Measurements from ENCODE around the gene RSPO3.
"Not testable (repeated sequence)": the region's sequence is repeated elsewhere in the genome, so short reads cannot be mapped to it uniquely, and the experiment has no call there.

The RSPO3 gene

DNA sequence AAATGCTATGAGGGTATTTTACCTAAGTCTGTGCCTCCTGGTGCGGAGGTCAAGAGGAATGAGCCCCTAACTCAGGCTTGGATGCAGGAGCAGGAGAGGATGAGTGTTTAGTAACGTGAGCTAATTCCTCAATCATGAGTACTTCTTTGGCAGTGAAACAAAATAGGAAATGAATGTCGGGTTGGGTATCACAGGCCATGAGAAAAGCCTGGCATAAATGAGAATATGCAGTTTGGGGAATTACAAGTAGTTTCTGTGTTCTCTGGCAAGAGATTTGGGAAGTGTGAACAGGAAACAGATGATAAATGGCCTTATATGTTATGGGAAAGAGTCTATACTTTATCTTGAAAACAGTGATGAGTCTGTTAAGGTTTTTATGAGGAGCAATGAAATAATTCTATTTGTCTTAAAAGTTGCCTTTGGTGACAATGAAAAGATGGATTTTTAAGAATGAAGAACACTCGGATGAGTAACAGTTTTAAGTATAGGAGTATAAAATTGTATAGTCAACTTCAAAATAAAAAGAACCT, 89.2 kb downstream of the RSPO3 start:
- peaks cover 28% of the 10 kb centered on the region for H3K4me1 ChIP-seq (ENCODE audit: control insufficient read depth, insufficient read depth, low read length)
- H3K4me3 ChIP-seq (ENCODE audit: low read length) = no peak overlapping the region
- no peaks in the 10 kb centered on the region for H3K36me3 ChIP-seq (ENCODE audit: insufficient read depth, low read length)
- peak overlapping the region; percentile 74 for H3K9ac ChIP-seq (ENCODE audit: low read depth, low read length)
- no peaks in the 10 kb centered on the region for H3K27me3 ChIP-seq (ENCODE audit: control insufficient read depth, insufficient read depth, low read length)
- peak overlapping the region; percentile 20 for H3K4me2 ChIP-seq (ENCODE audit: low read length)
- H3K9me3 ChIP-seq (replicated peaks; ENCODE audit: low read length) = no peaks in the 10 kb centered on the region

DNA sequence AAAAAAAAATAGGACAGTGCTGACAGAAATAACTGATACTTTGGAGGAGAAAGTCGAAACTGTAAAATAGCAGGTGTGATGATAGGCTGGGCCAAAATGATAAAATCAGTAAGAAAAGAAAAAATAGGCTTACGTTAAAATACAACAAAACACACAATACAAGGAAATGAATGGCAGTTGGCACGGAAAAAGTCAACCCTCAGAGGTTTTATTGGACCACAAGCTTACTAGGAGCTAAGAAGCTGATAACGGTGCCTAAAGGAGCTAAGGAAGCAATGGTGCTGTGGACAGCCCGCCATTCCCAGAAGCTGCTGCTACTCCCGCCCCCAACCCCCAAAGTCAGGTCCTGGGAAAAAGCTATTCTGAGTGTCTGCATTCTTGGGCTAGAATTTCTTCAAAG, 92.3 kb downstream of the RSPO3 start:
- H3K4me2 ChIP-seq (ENCODE audit: low read length) = no peak overlapping the region
- H3K4me3 ChIP-seq (ENCODE audit: low read length) = no peak overlapping the region
- no peaks in the 10 kb centered on the region for H3K9me3 ChIP-seq (replicated peaks; ENCODE audit: low read length)
- H3K27me3 ChIP-seq (ENCODE audit: control insufficient read depth, insufficient read depth, low read length) = no peaks in the 10 kb centered on the region
- no peaks in the 10 kb centered on the region for H3K36me3 ChIP-seq (ENCODE audit: insufficient read depth, low read length)
- peaks cover 20% of the 10 kb centered on the region for H3K4me1 ChIP-seq (ENCODE audit: control insufficient read depth, insufficient read depth, low read length)
- no peak overlapping the region for H3K9ac ChIP-seq (ENCODE audit: low read depth, low read length)

DNA sequence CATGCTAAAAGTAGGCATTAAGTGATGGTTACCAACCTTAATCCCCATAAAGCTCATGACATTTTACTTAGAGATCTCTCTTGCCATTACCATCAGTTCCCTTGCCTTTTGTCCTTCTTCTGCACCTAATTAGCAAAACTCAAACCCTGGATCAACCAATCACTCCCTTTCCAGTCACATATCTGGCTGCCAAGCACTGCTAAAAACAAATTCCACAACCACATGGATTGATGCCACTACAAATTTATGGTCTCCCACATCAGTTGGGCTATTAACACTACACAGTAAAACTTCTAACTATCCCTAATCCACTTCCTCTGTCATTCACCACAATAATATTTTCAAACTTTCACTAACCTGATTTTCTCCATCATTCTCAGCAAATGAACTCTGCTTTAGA, 93.9 kb downstream of the RSPO3 start:
- no peaks in the 10 kb centered on the region for H3K27me3 ChIP-seq (ENCODE audit: control insufficient read depth, insufficient read depth, low read length)
- no peak overlapping the region for H3K4me3 ChIP-seq (ENCODE audit: low read length)
- no peaks in the 10 kb centered on the region for H3K9me3 ChIP-seq (replicated peaks; ENCODE audit: low read length)
- no peak overlapping the region for H3K9ac ChIP-seq (ENCODE audit: low read depth, low read length)
- peaks cover 9% of the 10 kb centered on the region for H3K4me1 ChIP-seq (ENCODE audit: control insufficient read depth, insufficient read depth, low read length)
- no peaks in the 10 kb centered on the region for H3K36me3 ChIP-seq (ENCODE audit: insufficient read depth, low read length)
- H3K4me2 ChIP-seq (ENCODE audit: low read length) = no peak overlapping the region

DNA sequence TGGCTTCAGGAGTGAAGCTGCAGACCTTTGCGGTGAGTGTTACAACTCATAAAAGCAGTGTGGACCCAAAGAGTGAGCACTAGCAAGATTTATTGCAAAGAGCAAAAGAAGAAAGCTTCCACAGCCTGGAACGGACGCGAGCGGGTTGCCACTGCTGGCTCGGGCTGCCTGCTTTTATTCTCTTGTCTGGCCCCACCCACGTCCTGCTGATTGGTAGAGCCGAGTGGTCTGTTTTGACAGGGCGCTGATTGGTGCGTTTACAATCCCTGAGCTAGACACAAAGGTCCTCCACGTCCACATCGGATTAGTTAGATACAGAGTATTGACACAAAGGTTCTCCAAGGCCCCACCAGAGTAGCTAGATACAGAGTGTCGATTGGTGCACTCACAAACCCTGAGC, 95.6 kb downstream of the RSPO3 start:
- not testable (repeated sequence) for H3K4me3 ChIP-seq (ENCODE audit: low read length); H3K9me3 ChIP-seq (replicated peaks; ENCODE audit: low read length); H3K4me2 ChIP-seq (ENCODE audit: low read length); H3K4me1 ChIP-seq (ENCODE audit: control insufficient read depth, insufficient read depth, low read length); H3K36me3 ChIP-seq (ENCODE audit: insufficient read depth, low read length); H3K27me3 ChIP-seq (ENCODE audit: control insufficient read depth, insufficient read depth, low read length); H3K9ac ChIP-seq (ENCODE audit: low read depth, low read length)

DNA sequence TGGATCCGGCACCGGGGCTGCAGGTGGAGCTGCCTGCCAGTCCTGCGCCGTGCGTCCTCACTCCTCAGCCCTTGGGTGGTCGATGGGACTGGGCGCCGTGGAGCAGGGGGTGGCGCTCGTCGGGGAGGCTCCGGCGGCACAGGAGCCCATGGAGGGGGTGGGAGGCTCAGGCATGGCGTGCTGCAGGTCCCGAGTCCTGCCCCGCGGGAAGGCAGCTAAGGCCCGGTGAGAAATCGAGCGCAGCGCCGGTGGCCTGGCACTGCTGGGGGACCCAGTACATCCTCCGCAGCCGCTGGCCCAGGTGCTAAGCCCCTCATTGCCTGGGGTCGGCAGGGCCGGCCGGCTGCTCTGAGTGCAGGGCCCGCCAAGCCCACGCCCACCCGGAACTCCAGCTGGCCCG, 96.1 kb downstream of the RSPO3 start:
- not testable (repeated sequence) for H3K4me2 ChIP-seq (ENCODE audit: low read length); H3K27me3 ChIP-seq (ENCODE audit: control insufficient read depth, insufficient read depth, low read length); H3K9me3 ChIP-seq (replicated peaks; ENCODE audit: low read length); H3K4me1 ChIP-seq (ENCODE audit: control insufficient read depth, insufficient read depth, low read length); H3K36me3 ChIP-seq (ENCODE audit: insufficient read depth, low read length); H3K9ac ChIP-seq (ENCODE audit: low read depth, low read length); H3K4me3 ChIP-seq (ENCODE audit: low read length)

DNA sequence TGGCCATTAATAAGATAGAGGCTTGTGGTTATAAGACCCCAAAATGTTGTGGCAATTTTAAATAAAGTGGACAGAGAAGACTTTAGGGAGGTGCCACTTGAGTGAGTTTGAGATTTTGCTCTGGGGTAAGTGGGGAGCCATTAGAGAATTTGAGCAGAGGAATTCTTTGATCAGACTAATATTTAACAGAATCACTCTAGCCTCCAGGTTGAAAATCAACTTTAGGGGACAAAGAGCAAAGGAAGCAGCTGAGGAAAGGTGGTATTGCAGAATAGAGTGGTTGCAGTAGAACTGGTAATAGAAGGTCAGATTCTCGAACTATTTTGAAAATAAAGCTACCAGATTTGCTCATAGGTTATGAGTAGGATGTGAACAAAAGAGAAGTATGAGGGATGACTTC, 97.5 kb downstream of the RSPO3 start:
- Histone ChIP-seq H3K9ac (ENCODE audit: low read depth, low read length) (no peak overlapping the region), H3K4me3 (ENCODE audit: low read length) (no peak overlapping the region)

DNA sequence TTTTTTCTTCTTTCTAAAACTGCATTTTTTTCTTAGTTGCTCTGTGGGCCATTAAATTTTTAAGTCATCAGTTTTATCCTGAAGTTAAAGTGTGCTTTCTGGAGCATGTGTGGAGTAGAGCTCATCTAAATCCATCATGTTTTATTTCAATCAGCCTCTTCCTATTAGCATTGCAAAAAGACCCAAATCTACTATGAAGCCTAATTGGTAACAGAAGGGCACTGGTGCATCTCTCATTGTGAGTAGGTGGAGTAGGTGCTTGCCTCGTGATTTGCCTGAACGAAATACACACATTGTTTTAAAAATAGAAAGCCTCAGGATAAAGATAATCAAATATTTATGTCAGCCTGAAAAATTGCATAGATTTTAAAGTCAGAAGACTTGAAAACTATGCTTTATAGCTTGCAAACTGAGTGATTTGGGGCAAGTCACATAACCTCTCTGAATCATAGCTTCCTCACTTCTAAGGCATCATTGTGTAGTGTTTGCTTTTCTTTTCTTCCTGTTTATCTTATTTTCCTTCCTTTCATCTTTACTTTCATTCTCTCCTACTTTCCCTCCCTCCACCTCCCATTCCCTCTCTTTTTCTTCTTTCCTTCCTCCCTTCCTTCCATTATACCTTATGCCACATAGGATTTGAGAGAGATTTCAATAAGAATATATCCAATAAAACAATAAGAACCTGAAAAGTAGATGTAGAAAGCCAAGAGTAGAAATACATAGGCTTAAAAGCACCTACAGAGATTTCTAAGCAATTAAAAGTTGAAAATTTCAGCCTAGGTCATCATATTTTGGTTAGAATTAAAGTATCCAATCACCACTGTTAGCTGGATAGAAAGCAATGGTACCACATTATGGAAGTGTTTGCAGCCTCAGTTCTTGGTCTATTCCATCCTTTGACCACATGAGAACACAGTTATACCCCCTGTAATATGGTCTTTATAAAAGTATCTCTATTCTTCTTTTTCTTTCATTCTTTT, 98.6 kb downstream of the RSPO3 start:
- no peaks in the 10 kb centered on the region for H3K9me3 ChIP-seq (replicated peaks; ENCODE audit: low read length)
- H3K36me3 ChIP-seq (ENCODE audit: insufficient read depth, low read length) = no peaks in the 10 kb centered on the region
- H3K4me1 ChIP-seq (ENCODE audit: control insufficient read depth, insufficient read depth, low read length) = peaks cover under 1% of the 10 kb centered on the region
- H3K9ac ChIP-seq (ENCODE audit: low read depth, low read length) = no peak overlapping the region
- H3K4me3 ChIP-seq (ENCODE audit: low read length) = no peak overlapping the region
- H3K27me3 ChIP-seq (ENCODE audit: control insufficient read depth, insufficient read depth, low read length) = no peaks in the 10 kb centered on the region
- no peak overlapping the region for H3K4me2 ChIP-seq (ENCODE audit: low read length)

More for the DNA sequence above, 97.5 kb downstream of the RSPO3 start:
- Histone ChIP-seq H3K4me1 (ENCODE audit: control insufficient read depth, insufficient read depth, low read length) (no peaks in the 10 kb centered on the region), H3K9me3 (replicated peaks; ENCODE audit: low read length) (no peaks in the 10 kb centered on the region), H3K27me3 (ENCODE audit: control insufficient read depth, insufficient read depth, low read length) (no peaks in the 10 kb centered on the region), H3K36me3 (ENCODE audit: insufficient read depth, low read length) (no peaks in the 10 kb centered on the region), H3K4me2 (ENCODE audit: low read length) (no peak overlapping the region)

DNA sequence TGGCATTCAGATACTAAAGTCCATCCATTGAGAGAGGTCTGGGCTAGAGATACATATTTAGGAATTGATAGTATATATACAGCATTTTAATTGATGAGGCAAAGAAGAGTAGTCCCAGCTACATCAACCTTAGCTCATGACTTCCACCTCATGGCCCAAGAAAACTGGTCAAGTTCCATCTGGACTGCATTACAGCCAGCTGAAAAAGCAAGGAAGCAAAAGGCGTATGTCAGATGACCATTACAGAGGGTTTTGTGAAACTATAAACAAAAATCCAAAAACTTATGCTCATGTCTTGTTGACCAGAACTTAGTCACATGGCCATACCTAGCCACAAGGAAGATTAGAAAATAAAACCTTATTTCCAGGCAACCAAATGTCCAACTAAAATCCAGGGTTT, 101.4 kb downstream of the RSPO3 start:
- no peak overlapping the region for H3K9ac ChIP-seq (ENCODE audit: low read depth, low read length)
- peaks cover 3% of the 10 kb centered on the region for H3K4me1 ChIP-seq (ENCODE audit: control insufficient read depth, insufficient read depth, low read length)
- no peaks in the 10 kb centered on the region for H3K9me3 ChIP-seq (replicated peaks; ENCODE audit: low read length)
- H3K36me3 ChIP-seq (ENCODE audit: insufficient read depth, low read length) = no peaks in the 10 kb centered on the region
- no peak overlapping the region for H3K4me2 ChIP-seq (ENCODE audit: low read length)
- no peaks in the 10 kb centered on the region for H3K27me3 ChIP-seq (ENCODE audit: control insufficient read depth, insufficient read depth, low read length)
- H3K4me3 ChIP-seq (ENCODE audit: low read length) = no peak overlapping the region

DNA sequence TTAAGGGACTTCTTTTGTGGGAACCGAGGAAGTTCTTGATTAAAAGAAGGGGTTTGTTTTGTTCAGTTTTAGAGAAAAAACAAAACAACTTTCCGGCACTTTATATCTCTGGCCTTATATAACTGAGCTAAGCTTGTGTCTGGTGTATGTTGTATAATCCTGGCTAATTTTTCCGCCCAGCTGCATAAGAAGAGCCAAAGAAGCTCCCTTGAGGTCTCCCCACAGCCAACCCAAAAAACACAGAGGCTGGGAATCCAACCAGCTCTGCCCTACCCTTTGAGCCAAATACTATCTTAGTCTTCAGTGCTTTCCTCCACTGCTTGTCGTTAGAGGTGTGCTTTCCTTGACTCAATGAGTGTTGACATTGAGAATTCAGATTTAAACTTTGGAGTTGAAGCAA, 102.7 kb downstream of the RSPO3 start:
- no peak overlapping the region for H3K4me3 ChIP-seq (ENCODE audit: low read length)
- no peak overlapping the region for H3K4me2 ChIP-seq (ENCODE audit: low read length)
- H3K9me3 ChIP-seq (replicated peaks; ENCODE audit: low read length) = no peaks in the 10 kb centered on the region
- peaks cover 3% of the 10 kb centered on the region for H3K4me1 ChIP-seq (ENCODE audit: control insufficient read depth, insufficient read depth, low read length)
- no peaks in the 10 kb centered on the region for H3K36me3 ChIP-seq (ENCODE audit: insufficient read depth, low read length)
- no peak overlapping the region for H3K9ac ChIP-seq (ENCODE audit: low read depth, low read length)
- no peaks in the 10 kb centered on the region for H3K27me3 ChIP-seq (ENCODE audit: control insufficient read depth, insufficient read depth, low read length)

DNA sequence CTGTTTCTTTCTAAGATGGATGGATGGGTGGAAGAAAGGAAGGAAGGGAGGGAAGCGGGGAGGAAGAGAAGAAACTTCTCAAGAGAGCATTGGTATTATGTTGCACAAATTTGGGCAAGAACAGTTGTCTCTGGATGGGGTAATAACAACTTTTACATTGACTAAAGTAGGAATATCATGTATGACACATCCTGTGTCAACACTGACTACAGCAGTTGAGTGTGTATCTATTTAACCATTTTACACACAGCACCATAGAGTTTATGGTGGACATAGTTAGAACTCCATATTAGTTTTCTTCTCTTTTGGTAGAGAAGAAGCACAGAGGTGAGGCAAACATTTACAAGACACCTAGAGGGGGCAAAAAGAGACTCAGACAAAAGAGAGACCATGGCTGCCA, 103.9 kb downstream of the RSPO3 start:
- peaks cover 3% of the 10 kb centered on the region for H3K4me1 ChIP-seq (ENCODE audit: control insufficient read depth, insufficient read depth, low read length)
- H3K4me3 ChIP-seq (ENCODE audit: low read length) = no peak overlapping the region
- H3K4me2 ChIP-seq (ENCODE audit: low read length) = no peak overlapping the region
- H3K27me3 ChIP-seq (ENCODE audit: control insufficient read depth, insufficient read depth, low read length) = no peaks in the 10 kb centered on the region
- no peaks in the 10 kb centered on the region for H3K9me3 ChIP-seq (replicated peaks; ENCODE audit: low read length)
- no peak overlapping the region for H3K9ac ChIP-seq (ENCODE audit: low read depth, low read length)
- no peaks in the 10 kb centered on the region for H3K36me3 ChIP-seq (ENCODE audit: insufficient read depth, low read length)

DNA sequence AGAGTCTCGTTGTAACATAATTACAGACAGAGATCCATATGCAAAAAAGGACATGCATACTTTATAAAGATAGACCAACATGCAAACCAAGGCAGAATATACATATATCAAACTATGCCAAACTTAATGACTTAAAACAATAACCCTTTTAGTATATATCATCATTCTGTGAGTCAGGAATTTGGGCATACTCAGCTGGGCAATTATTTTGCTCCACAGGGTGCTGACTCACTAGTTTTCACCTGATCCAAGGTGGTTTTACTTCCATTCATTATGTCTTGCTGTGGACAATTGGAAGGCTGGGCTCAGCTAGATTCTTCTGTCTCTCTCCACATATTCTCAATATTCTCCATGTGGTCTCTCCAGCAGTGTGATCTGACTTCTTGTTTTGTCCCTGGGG, 107.0 kb downstream of the RSPO3 start:
- no peak overlapping the region for H3K4me3 ChIP-seq (ENCODE audit: low read length)
- no peak overlapping the region for H3K4me2 ChIP-seq (ENCODE audit: low read length)
- no peaks in the 10 kb centered on the region for H3K27me3 ChIP-seq (ENCODE audit: control insufficient read depth, insufficient read depth, low read length)
- peaks cover 3% of the 10 kb centered on the region for H3K4me1 ChIP-seq (ENCODE audit: control insufficient read depth, insufficient read depth, low read length)
- no peak overlapping the region for H3K9ac ChIP-seq (ENCODE audit: low read depth, low read length)
- H3K9me3 ChIP-seq (replicated peaks; ENCODE audit: low read length) = no peaks in the 10 kb centered on the region
- no peaks in the 10 kb centered on the region for H3K36me3 ChIP-seq (ENCODE audit: insufficient read depth, low read length)

DNA sequence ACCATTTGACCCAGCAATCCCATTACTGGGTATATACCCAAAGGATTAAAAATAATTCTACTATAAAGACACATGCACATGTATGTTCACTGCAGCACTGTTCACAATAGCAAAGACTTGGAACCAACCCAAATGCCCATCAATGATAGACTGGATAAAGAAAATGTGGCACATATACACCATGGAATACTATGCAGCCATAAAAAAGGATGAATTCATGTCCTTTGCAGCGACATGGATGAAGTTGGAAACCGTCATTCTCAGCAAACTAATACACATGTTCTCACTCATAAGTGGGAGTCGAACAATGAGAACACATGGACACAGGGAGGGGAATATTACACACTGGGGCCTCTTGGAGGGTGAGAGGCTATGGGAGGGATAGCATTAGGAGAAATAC, 115.3 kb downstream of the RSPO3 start:
- not testable (repeated sequence) for H3K4me1 ChIP-seq (ENCODE audit: control insufficient read depth, insufficient read depth, low read length); H3K27me3 ChIP-seq (ENCODE audit: control insufficient read depth, insufficient read depth, low read length); H3K36me3 ChIP-seq (ENCODE audit: insufficient read depth, low read length); H3K9ac ChIP-seq (ENCODE audit: low read depth, low read length); H3K4me2 ChIP-seq (ENCODE audit: low read length); H3K9me3 ChIP-seq (replicated peaks; ENCODE audit: low read length); H3K4me3 ChIP-seq (ENCODE audit: low read length)

Data from skeletal muscle satellite cell (primary cell).